Measurements from ENCODE around the gene CLPSL1.

CLPSL1 gene

DNA sequence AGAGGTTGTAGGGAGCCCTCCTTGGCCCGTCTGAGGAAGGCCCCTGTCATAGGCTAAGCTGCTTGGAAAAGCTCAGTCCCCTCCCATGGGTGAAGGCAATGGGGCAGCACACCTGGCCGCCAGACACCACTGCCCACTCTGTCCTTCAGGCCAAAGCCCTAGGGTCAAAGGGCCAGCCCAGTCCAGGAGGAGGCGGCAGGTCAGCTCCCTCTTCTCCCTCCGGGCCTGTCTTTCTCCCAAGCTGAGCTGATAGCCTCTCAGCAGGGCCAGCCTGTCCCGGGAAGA is 9.5 kb upstream of the CLPSL1 start:
- DNase-seq (ENCODE audit: extremely low spot score): no peak
- CTCF ChIA-PET: interaction anchor here (1.1 to 2.3 kb wide), 3 partner anchors 12 to 248 kb away, joined by 4 to 7 read pairs (median 4); partner anchors contain the start of gene ARMC12
- TF ChIP-seq, protein P1, sequence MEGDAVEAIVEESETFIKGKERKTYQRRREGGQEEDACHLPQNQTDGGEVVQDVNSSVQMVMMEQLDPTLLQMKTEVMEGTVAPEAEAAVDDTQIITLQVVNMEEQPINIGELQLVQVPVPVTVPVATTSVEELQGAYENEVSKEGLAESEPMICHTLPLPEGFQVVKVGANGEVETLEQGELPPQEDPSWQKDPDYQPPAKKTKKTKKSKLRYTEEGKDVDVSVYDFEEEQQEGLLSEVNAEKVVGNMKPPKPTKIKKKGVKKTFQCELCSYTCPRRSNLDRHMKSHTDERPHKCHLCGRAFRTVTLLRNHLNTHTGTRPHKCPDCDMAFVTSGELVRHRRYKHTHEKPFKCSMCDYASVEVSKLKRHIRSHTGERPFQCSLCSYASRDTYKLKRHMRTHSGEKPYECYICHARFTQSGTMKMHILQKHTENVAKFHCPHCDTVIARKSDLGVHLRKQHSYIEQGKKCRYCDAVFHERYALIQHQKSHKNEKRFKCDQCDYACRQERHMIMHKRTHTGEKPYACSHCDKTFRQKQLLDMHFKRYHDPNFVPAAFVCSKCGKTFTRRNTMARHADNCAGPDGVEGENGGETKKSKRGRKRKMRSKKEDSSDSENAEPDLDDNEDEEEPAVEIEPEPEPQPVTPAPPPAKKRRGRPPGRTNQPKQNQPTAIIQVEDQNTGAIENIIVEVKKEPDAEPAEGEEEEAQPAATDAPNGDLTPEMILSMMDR (IDR thresholded peaks at IDR 0.05; ENCODE audit: control extremely low read depth, extremely low read depth, low read depth, missing control alignments): no peak
- POLR2A ChIA-PET: no interaction called here

GRCh38 chr6:35774116-35774794 is 6.6 kb upstream of the CLPSL1 start:
- ChIA-PET POLR2A (no interaction called here), CTCF (no interaction called here)
- TF ChIP-seq, protein P1 (IDR thresholded peaks at IDR 0.05; ENCODE audit: control extremely low read depth, extremely low read depth, low read depth, missing control alignments): no peak
- no peak for DNase-seq (ENCODE audit: extremely low spot score)

DNA sequence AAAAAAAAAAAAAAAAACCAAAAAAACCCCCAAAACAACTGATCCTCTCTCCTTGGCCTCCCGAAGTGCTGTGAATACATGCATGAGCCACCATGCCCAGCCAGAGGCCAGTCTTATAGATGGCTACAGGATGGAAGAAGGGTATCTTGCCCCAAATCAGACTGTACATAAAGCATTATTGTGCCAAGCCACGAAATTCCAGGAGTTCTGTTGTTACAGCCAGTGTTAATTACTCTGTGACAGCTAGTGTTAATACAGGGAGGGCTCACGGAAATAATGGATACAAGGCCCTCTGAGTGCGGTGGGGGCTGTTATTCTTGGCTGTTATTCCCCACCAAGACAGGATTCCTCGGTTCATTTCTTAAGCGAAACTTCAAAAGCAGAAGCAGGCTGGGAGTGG is 5.8 kb upstream of the CLPSL1 start:
- TF ChIP-seq, protein P1 (IDR thresholded peaks at IDR 0.05; ENCODE audit: control extremely low read depth, extremely low read depth, low read depth, missing control alignments): no peak
- DNase-seq (ENCODE audit: extremely low spot score): no peak
- ChIA-PET POLR2A (no interaction called here), CTCF (no interaction called here)

DNA sequence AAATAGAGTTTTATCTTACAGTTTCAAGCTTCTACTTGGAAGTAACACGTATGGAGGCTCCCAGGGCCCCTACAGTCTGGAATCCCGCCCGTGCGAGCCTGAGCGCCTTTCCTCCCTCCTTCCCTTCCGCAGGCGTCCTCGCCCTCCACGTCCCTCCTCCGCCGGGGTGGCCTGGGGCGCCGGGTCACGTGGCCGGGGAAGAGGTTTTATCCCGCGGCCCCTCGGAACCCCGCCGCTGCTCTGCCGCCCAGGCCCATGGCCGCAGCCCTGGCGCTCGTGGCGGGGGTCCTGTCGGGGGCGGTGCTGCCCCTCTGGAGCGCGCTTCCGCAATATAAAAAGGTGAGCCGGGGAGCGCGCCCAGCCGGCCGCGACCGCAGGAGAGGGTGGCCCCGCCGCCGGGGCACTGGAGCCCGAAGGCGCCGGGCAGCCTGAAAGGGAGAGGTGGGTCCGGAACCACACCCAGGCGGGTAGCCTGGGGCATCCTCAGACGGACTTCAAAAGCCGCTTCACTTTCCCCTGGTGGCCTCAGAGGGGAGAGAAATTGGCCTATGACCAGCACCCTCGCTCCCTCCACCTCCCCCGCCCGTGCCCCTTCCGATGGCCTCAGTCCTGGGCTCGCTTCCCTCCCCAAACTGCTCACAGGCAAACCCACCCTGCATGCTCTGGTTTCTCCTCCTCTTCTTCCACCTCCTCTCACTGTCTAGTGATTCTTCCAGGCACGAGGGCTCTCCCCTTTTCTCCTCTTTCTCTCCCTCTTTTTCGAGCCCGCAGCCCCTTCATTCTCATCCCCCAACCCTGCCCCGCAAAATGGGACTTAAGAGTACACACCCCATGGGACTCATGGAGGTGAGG is 4.2 kb upstream of the CLPSL1 start, which contains the start of gene CLPSL2:
TSS of gene CLPSL2 (plus strand) at position 235 of the 852 bp plus-strand sequence. CDS start at position 256, 21 bp downstream.
- TF ChIP-seq, protein P1 (IDR thresholded peaks at IDR 0.05; ENCODE audit: control extremely low read depth, extremely low read depth, low read depth, missing control alignments): no peak
- ChIA-PET CTCF (no interaction called here), POLR2A (no interaction called here)
- DNase-seq (ENCODE audit: extremely low spot score): peak; percentile 45

DNA sequence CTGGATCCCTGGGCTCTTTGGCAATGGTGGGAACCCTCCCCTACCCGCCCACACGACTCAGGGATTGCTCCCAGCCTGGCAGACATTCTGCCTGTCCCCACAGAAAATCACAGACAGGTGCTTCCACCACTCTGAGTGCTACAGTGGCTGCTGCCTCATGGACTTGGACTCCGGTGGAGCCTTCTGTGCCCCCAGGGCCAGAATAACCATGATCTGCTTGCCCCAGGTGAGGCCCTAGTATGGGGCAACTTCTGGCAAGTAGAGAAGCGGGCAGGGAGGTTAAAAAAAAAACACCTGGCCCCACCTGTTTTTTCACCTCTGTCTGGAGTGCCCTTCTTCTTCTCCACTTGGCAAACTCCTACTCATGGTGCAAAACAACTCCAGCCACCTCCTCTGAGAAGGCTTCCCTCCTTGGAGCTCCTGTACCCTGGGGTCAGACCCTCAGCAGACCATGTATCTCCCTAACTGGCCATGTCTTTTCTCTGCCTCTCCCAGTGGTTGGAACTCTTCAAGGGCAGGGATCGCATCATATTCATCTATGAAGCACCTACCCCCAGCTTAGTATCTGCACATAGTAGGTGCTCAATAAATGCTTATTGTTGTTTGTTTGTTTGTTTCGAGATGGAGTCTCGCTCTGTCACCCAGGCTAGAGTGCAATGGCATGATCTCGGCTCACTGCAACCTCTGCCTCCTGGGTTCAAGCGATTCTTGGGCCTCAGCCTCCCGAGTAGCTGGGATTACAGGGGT is 3.3 kb upstream of the CLPSL1 start:
- POLR2A ChIA-PET: no interaction called here
- no peak for DNase-seq (ENCODE audit: extremely low spot score)
- CTCF ChIA-PET: interaction anchor here (1.1 kb wide), 1 partner anchor 26 kb away, joined by 3 read pairs; no protein-coding TSS in a partner anchor
- TF ChIP-seq, protein P1 (IDR thresholded peaks at IDR 0.05; ENCODE audit: control extremely low read depth, extremely low read depth, low read depth, missing control alignments): no peak

DNA sequence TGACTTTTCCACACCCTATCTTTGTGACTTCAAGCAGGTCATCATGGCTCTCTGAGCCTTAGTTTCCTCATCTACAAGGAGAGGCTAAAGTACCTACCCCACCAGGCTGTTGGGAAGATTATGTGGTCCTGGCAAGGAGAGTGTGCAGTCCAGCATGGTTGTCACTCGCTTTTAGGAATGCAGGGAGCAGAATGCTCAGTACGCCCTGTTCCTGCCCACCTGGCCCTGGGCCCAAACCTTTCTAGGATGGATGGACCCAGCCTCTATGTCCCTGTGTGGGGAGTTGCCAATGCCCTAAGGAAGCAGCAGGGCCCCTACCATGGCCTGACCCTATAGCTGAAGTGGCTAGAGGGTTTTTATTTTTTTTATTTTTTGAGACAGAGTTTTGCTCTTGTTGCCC is 2.4 kb upstream of the CLPSL1 start:
- DNase-seq (ENCODE audit: extremely low spot score): no peak
- TF ChIP-seq, protein P1 (IDR thresholded peaks at IDR 0.05; ENCODE audit: control extremely low read depth, extremely low read depth, low read depth, missing control alignments): no peak
- ChIA-PET POLR2A (no interaction called here), CTCF (interaction anchor here (0.7 to 1.1 kb wide), 2 partner anchors 9 to 27 kb away, joined by 3 read pairs; no protein-coding TSS in a partner anchor)
